Peyer's patch (tissue), 4 donors: ENCODE results near the gene MKS1. TPM values are rescaled to one million over a fixed set of nuclear protein-coding genes. Genes with fewer than 3 reads are reported as not detected.

ENCODE experiments used
- DNase-seq, 3 donors: peaks; one replicate each; pipeline ENCODE4 v3.0.0-alpha.2; 2017 to 2019
- H3K27ac ChIP-seq, 4 donors: fragments of 200-600 bp; sonication (generic); one replicate each; pipeline ENCODE4 v1.5.1; 2016 to 2019
- H3K27me3 ChIP-seq, 2 donors: fragments of 200-600 bp; sonication (generic); one replicate each; pipeline ENCODE4 v1.5.1; 2019
- H3K36me3 ChIP-seq, 3 donors: fragments of 200-600 bp; sonication (generic); one replicate each; pipeline ENCODE4 v1.5.1; 2016 to 2019
- H3K4me1 ChIP-seq, 4 donors: fragments of 200-600 bp; sonication (generic); one replicate each; pipeline ENCODE4 v1.5.1; 2016 to 2019
- H3K4me3 ChIP-seq, 4 donors: fragments of 200-600 bp; sonication (generic); 1 replicate in 3 of 4; 2 replicates in 1 of 4; pipeline ENCODE4 v1.5.1; 2016 to 2019; ENCODE audit warnings: mild to moderate bottlenecking in 1 of 4
- H3K9me3 ChIP-seq, 4 donors: fragments of 200-600 bp; sonication (generic); one replicate each; pipeline ENCODE4 v1.5.1; 2016 to 2019; ENCODE audit warnings: mild to moderate bottlenecking in 1 of 4
- CTCF ChIP-seq, 6 experiments: fragments of 450-650 bp in 4 of 6; fragments of 200-600 bp in 2 of 6; sonication (generic) in 1 of 6; IDR thresholded peaks; one replicate each; pipeline ENCODE4 v1.5.1; 2017 to 2019; ENCODE audit warnings: antibody characterized with exemption in 6 of 6, mild to moderate bottlenecking in 3 of 6, moderate library complexity in 1 of 6
- POLR2A ChIP-seq, 2 donors: fragments of 450-650 bp; IDR thresholded peaks; one replicate each; pipeline ENCODE4 v1.5.1; 2017; ENCODE audit warnings: antibody characterized with exemption in 2 of 2, mild to moderate bottlenecking in 2 of 2, moderate library complexity in 2 of 2
- total RNA-seq, 4 donors: library from RNA; depleted of rRNA; stranded (reverse); fragments of >200 nt; gene quantifications; one replicate each; pipeline ENCODE4 v1.1.0, GENCODE V29; 2016

MKS1 gene
- total RNA-seq, 4 donors from 2014 or later: 6.7 to 20.9 (median 14.8) TPM

- no peak for DNase-seq
- H3K4me1 ChIP-seq: no peaks in the 10 kb centered on the region
- H3K4me3 ChIP-seq: no peak overlapping the region
- H3K27ac ChIP-seq: no peak overlapping the region
- no peaks in the 10 kb centered on the region for H3K9me3 ChIP-seq
- no peaks in the 10 kb centered on the region for H3K27me3 ChIP-seq
- H3K36me3 ChIP-seq: peaks cover 0 to 26% (median 0%) of the 10 kb centered on the region in 3 donors
- no peak for TF ChIP-seq POLR2A (IDR thresholded peaks at IDR 0.05)
- TF ChIP-seq CTCF (IDR thresholded peaks at IDR 0.05): no peak
Measured at GRCh38 chr17:58205936-58206335, 13.1 kb downstream of the MKS1 start.

- Histone ChIP-seq H3K4me3 (no peak overlapping the region), H3K9me3 (no peaks in the 10 kb centered on the region), H3K4me1 (no peaks in the 10 kb centered on the region), H3K36me3 (peaks cover 0 to 15% (median 0%) of the 10 kb centered on the region in 3 donors), H3K27ac (no peak overlapping the region), H3K27me3 (no peaks in the 10 kb centered on the region)
- TF ChIP-seq POLR2A (IDR thresholded peaks at IDR 0.05): no peak
- TF ChIP-seq CTCF (IDR thresholded peaks at IDR 0.05): no peak
- DNase-seq: no peak
Measured at GRCh38 chr17:58204796-58205195, 14.3 kb downstream of the MKS1 start.

- no peaks in the 10 kb centered on the region for H3K9me3 ChIP-seq
- H3K4me3 ChIP-seq: no peak overlapping the region
- peaks cover 0 to 9% (median 0%) of the 10 kb centered on the region in 3 donors for H3K36me3 ChIP-seq
- no peak overlapping the region for H3K27ac ChIP-seq
- no peak for TF ChIP-seq CTCF (IDR thresholded peaks at IDR 0.05)
- no peak for TF ChIP-seq POLR2A (IDR thresholded peaks at IDR 0.05)
- no peaks in the 10 kb centered on the region for H3K4me1 ChIP-seq
- no peaks in the 10 kb centered on the region for H3K27me3 ChIP-seq
- no peak for DNase-seq
Measured at GRCh38 chr17:58202859-58203258, 16.2 kb downstream of the MKS1 start.

GRCh38 chr17:58200024-58200633, 18.9 kb downstream of the MKS1 start:
- peak in 2 of 3 donors; percentile 52 to 72 for DNase-seq
- TF ChIP-seq CTCF (IDR thresholded peaks at IDR 0.05) (peak in 5 of 6 experiments; percentile 29 to 66 (median 51)), POLR2A (IDR thresholded peaks at IDR 0.05) (no peak)
- Histone ChIP-seq H3K9me3 (no peaks in the 10 kb centered on the region), H3K4me1 (no peaks in the 10 kb centered on the region), H3K4me3 (no peak overlapping the region), H3K27me3 (no peaks in the 10 kb centered on the region), H3K27ac (no peak overlapping the region), H3K36me3 (no peaks in the 10 kb centered on the region)

- Histone ChIP-seq H3K27ac (no peak overlapping the region), H3K36me3 (no peaks in the 10 kb centered on the region), H3K4me1 (no peaks in the 10 kb centered on the region), H3K27me3 (no peaks in the 10 kb centered on the region), H3K4me3 (no peak overlapping the region), H3K9me3 (no peaks in the 10 kb centered on the region)
- DNase-seq: no peak
- TF ChIP-seq CTCF (IDR thresholded peaks at IDR 0.05) (no peak), POLR2A (IDR thresholded peaks at IDR 0.05) (no peak)
Measured at GRCh38 chr17:58196610-58197009, 22.4 kb downstream of the MKS1 start.
